ENCODE results near the gene NISCH.

The NISCH gene

GRCh38 chr3:52458031-52458760 is 2.8 kb downstream of the NISCH start:
- in situ Hi-C loops (cut with MboI; ENCODE audit: low sequenced_read_pairs, unreplicated experiment), result no loop called here
- no peak for TF ChIP-seq CTCF (IDR thresholded peaks at IDR 0.05; ENCODE audit: borderline replicate concordance, control extremely low read depth, extremely low read depth, insufficient read depth, missing control alignments)
- DNase-seq (ENCODE audit: low spot score), result no peak

DNA sequence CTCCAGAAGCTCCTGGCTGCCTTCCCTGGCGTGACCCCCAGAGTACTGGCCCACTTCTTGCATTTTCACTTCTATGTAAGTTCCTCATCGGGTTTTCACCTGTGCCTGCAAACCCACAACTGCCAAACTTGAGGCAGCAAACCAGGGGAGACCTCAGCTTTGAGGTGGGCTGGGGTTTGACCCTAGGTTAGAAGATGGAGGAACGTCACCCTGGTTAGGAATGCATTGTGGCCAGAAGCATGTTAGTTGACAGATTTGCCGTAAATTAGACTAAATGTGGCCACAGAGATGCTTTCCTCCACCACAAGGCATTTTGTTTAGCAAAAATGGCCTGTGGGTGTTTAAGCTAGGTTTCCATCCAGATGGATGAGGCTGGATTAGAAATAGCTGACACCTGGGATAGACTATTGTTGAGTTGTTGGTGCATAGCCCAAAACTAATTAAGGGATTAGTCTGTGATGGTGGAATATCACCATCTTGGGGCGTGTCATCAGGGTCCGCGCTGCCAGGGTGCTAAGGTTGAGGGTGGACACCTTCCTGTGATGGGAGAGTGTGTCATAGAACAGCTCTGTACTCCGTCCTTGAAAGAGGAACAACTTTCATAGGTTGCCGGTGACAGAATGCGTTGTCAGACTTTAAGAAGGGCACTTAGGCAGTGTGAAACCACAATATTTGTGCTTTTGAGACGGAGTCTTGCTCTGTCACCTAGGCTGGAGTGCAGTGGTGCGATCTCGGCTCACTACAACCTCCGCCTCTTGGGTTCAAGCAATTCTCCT is 3.6 kb downstream of the NISCH start:
- TF ChIP-seq CTCF (IDR thresholded peaks at IDR 0.05; ENCODE audit: borderline replicate concordance, control extremely low read depth, extremely low read depth, insufficient read depth, missing control alignments), result no peak
- DNase-seq (ENCODE audit: low spot score), result no peak
- in situ Hi-C loops (cut with MboI; ENCODE audit: low sequenced_read_pairs, unreplicated experiment), result no loop called here

GRCh38 chr3:52461874-52462273 is 6.5 kb downstream of the NISCH start:
- in situ Hi-C loops (cut with MboI; ENCODE audit: low sequenced_read_pairs, unreplicated experiment), result no loop called here
- no peak for TF ChIP-seq CTCF (IDR thresholded peaks at IDR 0.05; ENCODE audit: borderline replicate concordance, control extremely low read depth, extremely low read depth, insufficient read depth, missing control alignments)
- DNase-seq (ENCODE audit: low spot score), result no peak

- DNase-seq (ENCODE audit: low spot score), result no peak
- in situ Hi-C loops (cut with MboI; ENCODE audit: low sequenced_read_pairs, unreplicated experiment), result no loop called here
- no peak for TF ChIP-seq CTCF (IDR thresholded peaks at IDR 0.05; ENCODE audit: borderline replicate concordance, control extremely low read depth, extremely low read depth, insufficient read depth, missing control alignments)
Measured at GRCh38 chr3:52463416-52463815, 8.0 kb downstream of the NISCH start.

DNA sequence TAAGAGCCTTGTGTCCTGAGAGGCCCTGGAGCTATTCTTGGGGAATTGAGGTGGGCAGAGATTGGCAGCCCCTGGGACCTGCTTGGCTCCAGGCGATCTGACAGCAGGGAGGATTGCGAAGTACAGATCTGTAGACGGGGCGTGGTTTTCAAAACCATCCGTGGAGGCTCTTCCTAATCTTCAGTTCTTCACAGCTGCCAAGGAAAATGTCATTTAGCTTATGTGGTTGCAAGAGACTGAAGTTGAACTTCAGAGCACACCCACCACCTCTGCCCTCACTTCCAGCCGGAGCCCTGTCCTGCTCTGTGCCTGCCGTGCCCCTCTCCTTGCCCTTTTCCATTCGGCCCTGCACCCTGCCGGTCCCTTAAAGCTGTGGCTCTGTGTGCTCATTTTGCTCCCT is 12.9 kb downstream of the NISCH start:
- TF ChIP-seq CTCF (IDR thresholded peaks at IDR 0.05; ENCODE audit: borderline replicate concordance, control extremely low read depth, extremely low read depth, insufficient read depth, missing control alignments), result no peak
- no peak for DNase-seq (ENCODE audit: low spot score)
- in situ Hi-C loops (cut with MboI; ENCODE audit: low sequenced_read_pairs, unreplicated experiment), result no loop called here

GRCh38 chr3:52469001-52469400 is 13.6 kb downstream of the NISCH start:
- TF ChIP-seq CTCF (IDR thresholded peaks at IDR 0.05; ENCODE audit: borderline replicate concordance, control extremely low read depth, extremely low read depth, insufficient read depth, missing control alignments), result no peak
- no peak for DNase-seq (ENCODE audit: low spot score)
- in situ Hi-C loops (cut with MboI; ENCODE audit: low sequenced_read_pairs, unreplicated experiment), result no loop called here
